Adipose tissue (tissue), 3 donors: Measurements from ENCODE around the gene NMRAL1. TPM values are rescaled to one million over a fixed set of nuclear protein-coding genes. Genes with fewer than 3 reads are reported as not detected.

Experiments
- H3K27ac ChIP-seq: one replicate; pipeline ENCODE4 v1.5.1; 2013; ENCODE audit warnings: low read depth, low read length
- WGBS, 3 donors: extraction: QIAGEN DNeasy Blood & Tissue Kit; methylation state at CpG; one replicate each; pipeline ENCODE4 v1.1.7; 2013; 5-methylcytosine and 5-hydroxymethylcytosine counted together
- polyA plus RNA-seq, 3 donors: library from polyadenylated mRNA; stranded (reverse); fragments of 200-250 nt; gene quantifications; one replicate each; pipeline ENCODE4 v1.2.3, GENCODE V29; 2013
- donor health status: healthy with polysubstance abuse.
- donor health status: Bipolar disorder and iron deficiency.
- donor health status: healthy.

NMRAL1 gene
- 10 to 100 TPM; 33.7 to 38.0 (median 36.4) TPM for polyA plus RNA-seq

- no peak within 1 kb of the TSS for H3K27ac ChIP-seq
- 2 to 3% (median 2%) methylated on average over 55 to 60 of the region's 60 CpGs for WGBS, 3 donors
Observed at GRCh38 chr16:4474192-4474961, at the start of gene NMRAL1. NMRAL1 (minus strand) TSS chr16:4474625; CDS start chr16:4474132, 493 bp downstream.

- 81 to 95% (median 93%) methylated on average over 4 of the region's 4 CpGs for WGBS, 3 donors
- no peak overlapping the region for H3K27ac ChIP-seq
Observed at GRCh38 chr16:4523686-4524085, 49.3 kb upstream of the NMRAL1 start.

- WGBS, 3 donors: 40 to 65% (median 65%) methylated on average over 8 of the region's 8 CpGs
- no peak overlapping the region for H3K27ac ChIP-seq
Observed at GRCh38 chr16:4522051-4522581, 47.7 kb upstream of the NMRAL1 start.

DNA sequence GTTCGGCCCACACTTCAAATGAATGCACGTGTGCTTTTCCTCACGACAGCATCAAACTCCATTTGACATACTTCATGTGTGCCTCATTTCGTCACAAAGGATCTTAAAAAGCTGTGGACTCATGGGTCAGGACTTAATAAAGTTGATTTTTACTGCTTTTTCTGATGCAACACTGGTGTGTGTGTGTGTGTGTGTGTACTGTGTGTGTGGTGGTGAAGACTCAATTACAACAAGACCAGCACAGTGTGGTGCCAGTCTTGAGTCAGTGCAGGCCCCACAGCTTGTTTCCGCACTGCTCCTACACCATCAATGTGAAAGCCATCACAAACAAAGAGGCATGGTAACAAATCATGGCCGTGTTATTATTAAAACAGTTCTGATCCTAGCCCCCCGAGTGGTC, 46.5 kb upstream of the NMRAL1 start:
- 83 to 89% (median 83%) methylated on average over 7 of the region's 7 CpGs for WGBS, 3 donors
- H3K27ac ChIP-seq: no peak overlapping the region

- no peak overlapping the region for H3K27ac ChIP-seq
- 83 to 91% (median 85%) methylated on average over 15 of the region's 15 CpGs for WGBS, 3 donors
Observed at GRCh38 chr16:4519274-4520058, 45.0 kb upstream of the NMRAL1 start.

DNA sequence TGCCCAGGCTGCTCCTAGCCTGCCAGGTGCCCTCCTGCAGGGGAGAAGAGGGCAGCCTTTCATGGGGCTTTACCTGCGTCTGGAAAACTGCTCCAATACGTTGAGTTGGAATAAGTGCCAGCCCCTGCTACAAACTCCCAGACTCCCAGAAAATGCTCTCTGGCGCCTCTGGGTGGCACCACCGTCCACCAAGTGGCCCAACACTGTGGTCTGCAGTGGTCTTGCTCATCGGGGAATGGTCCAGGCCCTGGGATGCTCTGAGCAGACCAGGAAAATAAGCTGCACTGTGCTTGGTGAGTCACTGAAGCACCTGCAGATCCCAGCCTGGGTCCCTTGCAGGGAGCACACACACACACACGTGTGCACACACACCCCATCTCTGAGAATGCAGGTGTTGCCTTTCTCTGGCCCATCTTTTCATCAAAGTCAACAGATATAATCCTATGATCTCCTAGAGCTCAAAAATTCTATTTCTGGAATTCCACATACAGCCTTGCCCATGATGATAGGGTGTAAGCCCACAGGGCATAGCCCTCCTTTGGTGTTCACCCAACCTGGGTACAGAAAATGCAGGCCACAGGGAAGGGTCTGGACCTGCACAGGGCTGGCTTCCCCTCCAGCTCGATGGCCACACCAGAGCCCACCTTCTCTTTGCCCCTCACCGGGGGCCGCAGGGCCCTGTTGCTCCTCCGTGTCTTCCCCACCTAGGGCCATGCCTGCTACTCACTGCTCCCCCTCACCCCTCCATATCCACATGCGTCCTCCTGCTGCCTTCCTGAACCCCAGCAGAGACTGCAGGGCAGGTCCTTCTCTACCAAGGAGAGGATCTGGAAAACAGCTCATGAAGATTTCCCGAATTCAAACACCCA, 43.6 kb upstream of the NMRAL1 start:
- WGBS, 3 donors: 63 to 74% (median 64%) methylated on average over 12 of the region's 12 CpGs
- H3K27ac ChIP-seq: no peak overlapping the region

- 25 to 53% (median 26%) methylated on average over 5 of the region's 5 CpGs for WGBS, 3 donors
- H3K27ac ChIP-seq: no peak overlapping the region
Observed at GRCh38 chr16:4515611-4516233, 41.3 kb upstream of the NMRAL1 start.

GRCh38 chr16:4514606-4515005, 40.2 kb upstream of the NMRAL1 start:
- H3K27ac ChIP-seq: no peak overlapping the region
- 19 to 49% (median 20%) methylated on average over 7 of the region's 7 CpGs for WGBS, 3 donors

GRCh38 chr16:4513881-4514280, 39.5 kb upstream of the NMRAL1 start:
- WGBS, 3 donors: 92 to 95% (median 93%) methylated on average over 5 to 7 of the region's 7 CpGs
- H3K27ac ChIP-seq: no peak overlapping the region

DNA sequence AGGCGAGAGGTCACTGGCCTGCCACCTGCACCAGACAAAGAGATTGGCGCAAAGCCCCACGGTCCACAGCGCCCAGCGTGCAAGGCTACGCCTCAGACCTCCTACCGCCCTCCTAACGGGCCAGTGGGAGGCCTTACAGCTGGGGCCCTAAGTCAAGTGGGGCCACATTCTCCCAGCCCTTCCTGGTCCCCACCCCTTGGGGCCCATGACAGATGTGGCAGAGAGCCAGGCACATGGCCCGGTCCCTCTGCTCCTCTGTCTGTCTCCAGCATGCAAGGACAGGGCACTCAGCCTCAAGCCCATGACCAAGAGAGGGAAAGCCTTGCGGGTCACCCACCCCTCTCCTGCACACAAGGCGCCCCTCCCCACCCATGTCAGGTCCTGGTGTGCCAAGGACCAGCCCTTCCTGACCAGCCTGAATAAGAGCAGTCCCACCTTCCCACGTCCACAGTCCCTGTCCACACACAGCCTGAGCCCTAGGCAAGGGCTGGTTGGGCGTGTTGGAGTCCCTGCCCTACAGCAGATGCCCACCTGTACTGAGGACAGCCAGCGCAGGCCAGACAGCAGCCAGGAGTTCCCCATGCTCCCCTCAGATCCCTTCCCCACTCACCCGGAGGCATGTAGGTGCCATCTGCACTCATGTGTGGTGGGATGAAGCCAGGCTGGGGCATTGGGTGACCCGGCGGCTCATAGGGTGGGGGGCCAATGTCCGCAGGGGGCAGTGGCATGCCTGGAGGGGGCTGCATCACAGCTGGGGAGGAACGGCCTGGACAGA, 38.8 kb upstream of the NMRAL1 start:
- WGBS, 3 donors: 78 to 83% (median 79%) methylated on average over 17 to 19 of the region's 19 CpGs

DNA sequence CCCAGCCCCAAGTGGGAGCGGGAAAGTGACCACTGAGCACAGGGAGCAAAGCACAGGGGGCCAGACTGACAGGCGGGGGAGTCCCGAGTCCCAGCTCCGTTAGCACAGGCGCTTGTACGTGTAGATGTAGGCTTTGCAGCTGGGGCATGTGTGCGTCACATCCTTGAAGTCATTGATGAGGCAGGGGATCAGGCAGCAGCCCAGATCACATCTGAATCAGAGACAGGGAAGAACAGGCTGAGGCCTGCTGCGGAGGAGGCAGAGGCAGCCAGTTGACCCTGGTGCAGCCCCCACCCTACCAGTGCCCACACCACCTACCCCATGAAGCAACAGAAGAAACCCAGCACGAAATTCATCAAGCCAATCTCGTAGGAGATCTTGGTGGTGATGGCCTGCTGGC, 38.0 kb upstream of the NMRAL1 start:
- WGBS, 3 donors: 91 to 92% (median 92%) methylated on average over 10 of the region's 10 CpGs

More for the DNA sequence above, 38.8 kb upstream of the NMRAL1 start:
- no peak overlapping the region for H3K27ac ChIP-seq

DNA sequence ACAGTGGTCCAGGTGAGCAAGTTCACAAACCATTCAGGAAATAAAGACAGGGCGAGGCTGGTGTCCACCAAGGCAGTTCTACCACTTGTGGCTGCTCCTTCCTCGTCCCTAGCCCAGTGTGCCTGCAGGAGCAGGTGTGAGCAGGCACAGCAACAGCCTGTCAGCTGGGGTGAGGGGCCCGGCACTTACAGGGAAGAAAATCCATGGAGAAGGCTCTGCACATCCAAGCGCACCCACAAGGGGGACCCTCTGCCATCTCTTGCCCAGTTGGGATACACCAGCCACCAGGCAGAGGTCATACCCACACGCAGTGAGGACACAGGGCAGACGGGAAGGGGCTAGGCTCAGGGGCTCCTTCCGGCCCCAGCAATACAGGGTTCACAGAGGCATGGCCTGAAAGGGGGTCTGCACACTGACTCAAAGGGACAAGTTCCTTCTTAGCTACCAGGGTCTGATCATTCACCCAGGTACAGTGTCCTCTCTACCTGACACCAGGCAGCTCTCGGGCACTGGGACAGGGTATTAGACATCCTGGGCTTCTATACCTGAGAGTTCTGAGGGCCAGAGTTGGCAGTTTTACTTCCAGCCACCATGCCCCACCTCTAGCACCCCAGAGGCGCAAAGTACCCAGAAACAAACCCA, 37.1 kb upstream of the NMRAL1 start:
- no peak overlapping the region for H3K27ac ChIP-seq
- WGBS, 3 donors: 47 to 73% (median 70%) methylated on average over 9 of the region's 9 CpGs

More for the DNA sequence above, 38.0 kb upstream of the NMRAL1 start:
- H3K27ac ChIP-seq: no peak overlapping the region

DNA sequence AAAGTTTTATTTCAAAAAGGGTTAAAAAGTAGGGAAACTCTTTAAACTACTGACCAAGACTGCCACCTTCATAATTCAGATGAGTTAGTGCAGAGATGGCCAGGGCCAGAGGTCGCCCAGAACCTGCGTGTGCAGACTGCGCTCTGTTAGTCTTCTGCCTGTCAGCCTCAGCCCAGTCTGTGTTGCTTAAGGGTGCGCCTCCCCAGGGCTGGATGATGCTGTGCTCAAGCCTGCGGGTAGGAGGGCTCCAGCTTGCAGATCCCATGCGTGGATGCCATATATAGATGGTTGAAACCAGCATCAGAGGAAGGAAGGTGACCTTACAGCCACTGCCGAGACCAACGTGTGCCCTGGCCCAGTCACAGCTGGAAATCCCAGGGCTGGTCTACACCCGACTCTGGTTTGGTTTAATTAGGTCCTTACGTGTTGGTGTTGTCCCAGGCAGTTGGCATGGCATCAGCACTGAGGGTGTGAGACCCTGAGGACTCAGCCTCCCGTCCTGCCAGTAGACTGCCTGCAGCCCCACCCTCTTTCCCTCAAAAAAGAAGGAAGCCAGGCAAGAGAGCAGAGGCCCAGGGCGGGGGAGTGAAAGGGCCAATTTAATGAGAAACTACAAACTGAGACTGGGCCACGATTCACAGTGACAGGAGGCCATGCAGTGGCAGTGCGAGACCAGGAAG, 36.5 kb upstream of the NMRAL1 start:
- 56 to 65% (median 57%) methylated on average over 14 of the region's 14 CpGs for WGBS, 3 donors
- no peak overlapping the region for H3K27ac ChIP-seq

DNA sequence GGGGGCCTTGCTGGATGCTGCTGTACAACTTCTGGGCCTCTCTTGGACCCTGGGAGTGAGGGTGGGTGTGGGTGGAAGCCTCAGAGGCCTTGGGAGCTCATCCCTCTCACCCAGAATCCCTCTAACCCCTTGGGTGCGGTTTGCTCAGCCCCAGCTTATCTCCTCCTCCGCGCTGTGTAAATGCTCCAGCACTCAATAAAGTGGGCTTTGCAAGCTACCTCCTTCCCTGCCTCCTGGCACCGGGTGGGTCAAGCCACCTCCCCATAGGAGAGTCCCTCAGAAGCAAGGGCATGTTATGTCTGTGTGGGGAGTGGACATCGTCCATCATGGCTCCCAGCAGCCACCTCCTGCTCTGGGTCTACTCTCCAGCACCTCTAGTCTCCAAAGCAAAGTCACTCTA, 35.7 kb upstream of the NMRAL1 start:
- WGBS, 3 donors: 71 to 79% (median 79%) methylated on average over 5 of the region's 5 CpGs
- no peak overlapping the region for H3K27ac ChIP-seq

DNA sequence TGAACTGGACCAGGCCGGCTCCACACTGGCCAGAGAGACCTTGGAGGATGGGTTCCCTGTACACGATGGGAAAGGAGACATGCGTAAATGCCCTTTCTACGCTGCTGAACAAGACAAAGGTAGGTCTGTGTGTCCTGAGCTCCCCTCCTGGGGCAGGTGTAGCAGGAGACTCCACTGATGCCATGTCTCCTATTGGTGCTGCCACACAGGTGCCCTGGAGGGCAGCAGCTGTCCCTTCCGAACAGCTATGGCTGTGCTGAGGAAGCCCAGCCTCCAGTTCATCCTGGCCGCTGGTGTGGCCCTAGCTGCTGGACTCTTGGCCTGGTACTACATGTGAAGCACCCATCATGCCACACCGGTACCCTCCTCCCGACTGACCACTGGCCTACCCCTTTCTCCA, 35.0 kb upstream of the NMRAL1 start:
- 84 to 93% (median 90%) methylated on average over 8 of the region's 8 CpGs for WGBS, 3 donors
- H3K27ac ChIP-seq: no peak overlapping the region

DNA sequence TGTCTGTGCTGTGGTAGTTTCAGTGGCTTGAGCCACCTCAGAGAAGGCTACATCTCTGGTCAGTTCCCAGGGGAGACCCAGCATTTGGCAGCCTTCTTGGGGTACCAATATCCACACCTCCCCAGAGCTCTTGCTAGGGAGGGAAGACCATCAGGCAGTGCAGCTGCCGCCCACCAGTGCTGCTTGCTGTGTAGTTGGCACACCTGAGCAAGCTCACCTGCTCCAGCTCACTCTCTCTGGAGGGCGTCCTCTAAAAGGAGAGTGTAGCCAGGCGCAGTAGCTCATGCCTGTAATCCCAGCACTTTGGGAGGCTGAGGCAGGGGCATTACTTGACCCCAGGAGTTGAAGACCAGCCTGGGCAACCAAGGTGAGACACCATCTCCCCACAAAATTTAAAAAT, 34.4 kb upstream of the NMRAL1 start:
- H3K27ac ChIP-seq: no peak overlapping the region
- 89 to 97% (median 94%) methylated on average over 3 of the region's 3 CpGs for WGBS, 3 donors
